Cardiac muscle cell (in vitro differentiated cells and primary cell): ENCODE data around the gene PLIN5. TPM values are rescaled to one million over a fixed set of nuclear protein-coding genes. Genes with fewer than 3 reads are reported as not detected.

Experiments
- DNase-seq, 2 donors: peaks; one replicate each; pipeline versions ENCODE4 v3.0.0 to v3.0.0-alpha.2; 2010 to 2017; ENCODE audit warnings: low read depth in 1 of 2, low spot score in 1 of 2
- H3K27ac ChIP-seq: fragments of 200-600 bp; sonication (generic); 2 replicates; pipeline ENCODE4 v1.5.1; 2016
- H3K27me3 ChIP-seq: fragments of 200-600 bp; sonication (generic); 2 replicates; pipeline ENCODE4 v1.6.0; 2016; ENCODE audit warnings: control low read depth
- H3K36me3 ChIP-seq: fragments of 200-600 bp; sonication (generic); 2 replicates; pipeline ENCODE4 v1.5.1; 2016; ENCODE audit warnings: control low read depth
- H3K4me1 ChIP-seq: fragments of 200-600 bp; sonication (generic); 2 replicates; pipeline ENCODE4 v1.8.1; 2017; ENCODE audit warnings: low read depth, mild to moderate bottlenecking, mixed run types
- H3K4me3 ChIP-seq: fragments of 200-600 bp; sonication (generic); 2 replicates; pipeline ENCODE4 v1.5.1; 2016; ENCODE audit warnings: mild to moderate bottlenecking
- H3K9me3 ChIP-seq: fragments of 200-600 bp; sonication (generic); 2 replicates; pipeline ENCODE4 v1.5.1; 2017; ENCODE audit warnings: low read depth, mild to moderate bottlenecking, control low read depth
- polyA plus RNA-seq: library from polyadenylated mRNA; unstranded; fragments of >200 nt; fragmentation: Nextera tagmentation; extraction: Ambion mirVana; gene quantifications from 2 replicates; pipeline ENCODE4 v1.2.1, GENCODE V29; 2016
- total RNA-seq: library from RNA; depleted of rRNA; stranded (reverse); fragments of >200 nt; gene quantifications from 2 replicates; pipeline ENCODE4 v1.2.3, GENCODE V29; 2016
- TF ChIP-seq, protein P1 (sequence below): IDR thresholded peaks from 2 replicates; pipeline ENCODE4 v1.5.1; 2012; ENCODE audit warnings: low read depth, mild to moderate bottlenecking, low read length

PLIN5 gene
- total and polyA plus RNA-seq, 2 experiments from 2014 or later = 8.7 to 10.1 TPM

DNA sequence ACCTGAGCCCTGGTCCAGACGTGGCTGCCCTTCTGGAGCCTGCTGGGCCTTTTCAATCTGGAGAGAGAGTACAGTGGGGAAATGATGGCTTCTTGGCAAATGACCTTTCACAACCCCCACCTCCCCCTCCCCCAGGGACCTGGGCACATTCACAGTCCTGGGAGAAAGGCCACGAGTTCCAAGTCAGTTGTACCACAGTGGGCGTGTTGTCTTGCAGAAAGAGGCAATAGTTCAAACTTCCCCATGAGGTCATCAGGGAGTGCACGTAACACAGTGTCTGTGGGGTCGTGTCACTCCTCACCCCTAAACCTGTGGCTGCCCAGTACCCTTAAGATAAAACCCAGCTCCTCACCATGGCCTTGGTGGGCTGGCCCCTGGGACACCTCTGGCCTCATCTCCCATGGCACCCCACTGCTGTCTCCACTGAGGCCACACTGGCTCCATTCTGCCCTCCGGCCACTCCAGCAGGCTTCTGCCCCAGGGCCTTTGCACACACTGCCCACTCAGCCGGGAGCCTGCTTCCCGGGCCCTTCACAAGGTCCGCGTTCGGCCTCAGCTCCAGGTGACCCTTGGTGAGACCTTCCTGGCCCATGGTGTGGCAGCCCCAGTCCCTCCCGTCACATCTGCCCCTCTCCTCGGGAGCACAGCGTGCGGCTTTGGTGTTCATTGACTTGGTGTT lies 30.0 kb downstream of the PLIN5 start:
- TF ChIP-seq, protein P1, sequence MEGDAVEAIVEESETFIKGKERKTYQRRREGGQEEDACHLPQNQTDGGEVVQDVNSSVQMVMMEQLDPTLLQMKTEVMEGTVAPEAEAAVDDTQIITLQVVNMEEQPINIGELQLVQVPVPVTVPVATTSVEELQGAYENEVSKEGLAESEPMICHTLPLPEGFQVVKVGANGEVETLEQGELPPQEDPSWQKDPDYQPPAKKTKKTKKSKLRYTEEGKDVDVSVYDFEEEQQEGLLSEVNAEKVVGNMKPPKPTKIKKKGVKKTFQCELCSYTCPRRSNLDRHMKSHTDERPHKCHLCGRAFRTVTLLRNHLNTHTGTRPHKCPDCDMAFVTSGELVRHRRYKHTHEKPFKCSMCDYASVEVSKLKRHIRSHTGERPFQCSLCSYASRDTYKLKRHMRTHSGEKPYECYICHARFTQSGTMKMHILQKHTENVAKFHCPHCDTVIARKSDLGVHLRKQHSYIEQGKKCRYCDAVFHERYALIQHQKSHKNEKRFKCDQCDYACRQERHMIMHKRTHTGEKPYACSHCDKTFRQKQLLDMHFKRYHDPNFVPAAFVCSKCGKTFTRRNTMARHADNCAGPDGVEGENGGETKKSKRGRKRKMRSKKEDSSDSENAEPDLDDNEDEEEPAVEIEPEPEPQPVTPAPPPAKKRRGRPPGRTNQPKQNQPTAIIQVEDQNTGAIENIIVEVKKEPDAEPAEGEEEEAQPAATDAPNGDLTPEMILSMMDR = no peak
- no peak for DNase-seq
- Histone ChIP-seq H3K27me3 (no peaks in the 10 kb centered on the region), H3K9me3 (no peaks in the 10 kb centered on the region), H3K36me3 (peaks cover 4% of the 10 kb centered on the region), H3K27ac (no peak overlapping the region), H3K4me3 (no peak overlapping the region), H3K4me1 (no peaks in the 10 kb centered on the region)

DNA sequence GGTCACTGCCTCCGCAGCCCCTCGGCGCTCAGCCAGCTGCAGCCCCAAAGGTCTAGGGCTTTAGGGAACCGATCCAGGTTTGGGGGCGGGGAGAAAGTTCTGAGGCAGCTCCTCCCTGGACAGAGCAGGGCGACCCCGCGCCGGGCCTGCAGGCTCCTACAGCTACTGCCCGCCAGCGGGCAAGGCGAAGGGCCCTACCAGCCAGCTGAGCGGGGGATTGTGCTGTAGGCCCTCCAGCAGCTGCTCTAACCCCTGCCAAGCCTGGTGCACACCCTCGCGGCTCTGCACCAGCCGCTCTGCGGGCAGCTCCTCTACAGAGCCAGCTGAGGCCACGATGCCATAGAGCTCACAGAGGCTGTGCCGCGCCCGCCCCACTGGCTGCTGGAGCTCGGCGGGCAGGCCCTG lies 30.7 kb downstream of the PLIN5 start:
- Histone ChIP-seq H3K36me3 (peaks cover 9% of the 10 kb centered on the region), H3K27me3 (no peaks in the 10 kb centered on the region), H3K4me3 (no peak overlapping the region), H3K9me3 (no peaks in the 10 kb centered on the region), H3K27ac (no peak overlapping the region), H3K4me1 (no peaks in the 10 kb centered on the region)
- TF ChIP-seq, protein P1 = no peak
- DNase-seq = no peak

DNA sequence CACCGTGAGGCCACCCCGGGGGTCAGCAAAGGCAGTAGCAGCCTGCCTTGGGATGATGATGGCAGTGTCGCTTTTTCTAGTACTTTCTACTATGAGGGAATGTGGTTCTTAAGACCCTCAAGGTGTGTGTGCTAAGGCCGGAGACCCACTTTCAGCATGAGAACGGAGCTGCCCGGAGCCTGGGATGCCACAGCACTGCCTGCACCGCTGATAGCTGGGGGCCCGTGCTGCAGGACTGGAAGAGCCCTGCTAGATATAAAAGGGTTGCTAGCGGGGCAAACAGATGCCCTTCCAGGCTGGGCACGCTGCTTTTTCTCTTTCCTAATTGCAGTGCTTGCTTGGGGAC lies 31.2 kb downstream of the PLIN5 start:
- no peak overlapping the region for H3K27ac ChIP-seq
- peaks cover 9% of the 10 kb centered on the region for H3K36me3 ChIP-seq
- H3K4me3 ChIP-seq = no peak overlapping the region
- no peaks in the 10 kb centered on the region for H3K9me3 ChIP-seq
- DNase-seq = no peak
- H3K27me3 ChIP-seq = no peaks in the 10 kb centered on the region
- H3K4me1 ChIP-seq = no peaks in the 10 kb centered on the region
- TF ChIP-seq, protein P1 = no peak

DNA sequence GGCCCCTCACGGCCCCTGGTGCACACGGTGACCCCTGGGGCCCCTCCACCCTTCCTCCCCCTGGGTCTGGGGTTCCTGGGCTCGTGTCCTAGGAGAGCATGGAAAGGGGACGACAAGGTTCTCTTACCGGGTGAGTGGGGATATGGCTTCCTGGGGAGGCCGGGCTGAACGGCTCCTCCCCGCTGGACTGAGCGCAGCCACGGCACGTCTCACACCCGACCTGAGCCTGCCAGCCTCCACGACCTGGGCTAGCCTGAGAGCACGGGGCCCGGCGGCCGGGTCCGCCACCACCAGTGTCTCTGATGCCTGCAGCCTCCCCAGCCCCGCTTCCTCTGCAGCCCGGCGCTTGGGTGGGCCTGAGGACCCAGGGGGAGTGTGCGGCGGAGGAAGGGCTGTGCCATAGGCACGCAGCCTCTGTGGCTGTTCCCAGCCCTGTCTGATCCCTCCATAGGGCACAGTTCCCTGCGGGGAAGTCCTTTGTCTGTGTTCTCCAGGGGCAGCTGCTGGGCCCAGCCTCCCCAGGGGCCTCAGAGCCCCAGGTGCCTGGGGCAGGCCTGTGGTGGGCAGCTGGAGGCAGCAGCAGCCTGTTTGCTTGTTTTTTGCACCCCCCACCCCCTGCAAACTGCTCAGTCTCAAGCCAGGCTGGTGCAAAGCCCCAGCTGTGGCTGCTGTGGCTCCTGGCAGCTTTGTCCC lies 31.7 kb downstream of the PLIN5 start:
- Histone ChIP-seq H3K36me3 (peaks cover 13% of the 10 kb centered on the region), H3K27ac (no peak overlapping the region), H3K27me3 (no peaks in the 10 kb centered on the region), H3K9me3 (no peaks in the 10 kb centered on the region), H3K4me1 (no peaks in the 10 kb centered on the region), H3K4me3 (no peak overlapping the region)
- TF ChIP-seq, protein P1 = no peak
- no peak for DNase-seq

DNA sequence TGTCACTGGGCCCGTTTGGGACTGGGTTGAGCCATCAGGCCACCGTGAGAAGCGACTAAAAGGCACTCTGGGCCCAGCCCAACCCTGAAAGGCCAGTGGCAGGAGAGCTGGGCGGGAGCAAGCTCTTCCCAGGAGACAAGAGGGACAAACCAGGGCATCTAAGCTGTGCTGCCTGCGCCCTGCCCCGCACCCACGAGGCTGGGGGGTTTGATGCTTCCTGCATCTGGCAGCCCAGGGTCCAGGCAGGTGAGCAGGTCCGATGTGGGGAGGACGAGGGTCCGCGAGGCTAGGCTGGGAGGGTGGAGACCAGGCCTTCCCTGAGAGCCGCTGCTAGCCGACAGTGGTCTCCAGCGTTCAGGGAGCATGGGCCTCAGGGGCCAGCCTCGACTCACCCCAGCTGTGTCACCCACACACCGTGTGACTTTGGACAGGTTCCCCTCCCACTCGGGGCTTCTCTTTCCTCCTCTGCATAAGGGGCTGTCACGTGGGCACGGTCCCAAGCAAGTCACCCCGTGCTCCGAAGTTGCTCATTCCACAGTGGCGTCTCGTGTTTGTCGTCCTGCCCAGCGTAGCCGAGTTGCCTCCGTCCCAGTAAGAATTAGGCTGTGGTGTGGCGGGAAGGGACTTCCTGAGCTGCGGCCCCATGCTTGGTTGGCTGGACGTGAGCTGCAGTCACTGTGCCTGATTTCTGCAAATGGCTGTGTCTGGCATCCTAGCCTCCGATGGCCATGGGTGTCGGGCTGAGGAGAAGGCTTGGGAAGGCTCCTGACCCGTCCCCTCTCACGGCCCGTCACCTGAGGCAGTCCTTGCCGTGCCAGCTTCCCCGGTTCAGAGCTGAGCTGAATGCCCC lies 32.5 kb downstream of the PLIN5 start:
- no peaks in the 10 kb centered on the region for H3K9me3 ChIP-seq
- H3K27me3 ChIP-seq = no peaks in the 10 kb centered on the region
- no peak overlapping the region for H3K27ac ChIP-seq
- TF ChIP-seq, protein P1 = no peak
- peaks cover 14% of the 10 kb centered on the region for H3K36me3 ChIP-seq
- no peak overlapping the region for H3K4me3 ChIP-seq
- no peaks in the 10 kb centered on the region for H3K4me1 ChIP-seq
- no peak for DNase-seq
